ENCODE results near the gene HBM.

DNA sequence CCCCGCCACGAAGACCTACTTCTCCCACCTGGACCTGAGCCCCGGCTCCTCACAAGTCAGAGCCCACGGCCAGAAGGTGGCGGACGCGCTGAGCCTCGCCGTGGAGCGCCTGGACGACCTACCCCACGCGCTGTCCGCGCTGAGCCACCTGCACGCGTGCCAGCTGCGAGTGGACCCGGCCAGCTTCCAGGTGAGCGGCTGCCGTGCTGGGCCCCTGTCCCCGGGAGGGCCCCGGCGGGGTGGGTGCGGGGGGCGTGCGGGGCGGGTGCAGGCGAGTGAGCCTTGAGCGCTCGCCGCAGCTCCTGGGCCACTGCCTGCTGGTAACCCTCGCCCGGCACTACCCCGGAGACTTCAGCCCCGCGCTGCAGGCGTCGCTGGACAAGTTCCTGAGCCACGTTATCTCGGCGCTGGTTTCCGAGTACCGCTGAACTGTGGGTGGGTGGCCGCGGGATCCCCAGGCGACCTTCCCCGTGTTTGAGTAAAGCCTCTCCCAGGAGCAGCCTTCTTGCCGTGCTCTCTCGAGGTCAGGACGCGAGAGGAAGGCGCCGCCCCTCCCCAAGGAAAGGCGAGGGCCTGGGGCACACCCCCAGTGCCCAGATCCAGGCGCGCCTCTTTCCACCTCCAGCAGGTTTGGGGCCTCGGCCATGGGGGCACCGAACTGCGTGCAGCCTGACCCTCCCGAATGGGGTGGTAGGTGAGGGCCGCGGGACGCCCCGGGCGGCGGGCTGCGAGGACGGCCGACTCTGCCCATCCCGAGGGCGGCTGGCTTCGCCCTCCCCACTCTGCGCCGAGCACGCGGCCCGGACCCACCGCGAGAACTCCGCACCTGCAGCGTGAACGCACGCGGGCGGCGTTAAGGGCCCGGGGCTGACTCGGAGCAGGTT is 15.1 kb downstream of the HBM start:
- TF ChIP-seq EZH2 (IDR thresholded peaks at IDR 0.05; ENCODE audit: low read length), result no peak
- TF ChIP-seq, protein P1, sequence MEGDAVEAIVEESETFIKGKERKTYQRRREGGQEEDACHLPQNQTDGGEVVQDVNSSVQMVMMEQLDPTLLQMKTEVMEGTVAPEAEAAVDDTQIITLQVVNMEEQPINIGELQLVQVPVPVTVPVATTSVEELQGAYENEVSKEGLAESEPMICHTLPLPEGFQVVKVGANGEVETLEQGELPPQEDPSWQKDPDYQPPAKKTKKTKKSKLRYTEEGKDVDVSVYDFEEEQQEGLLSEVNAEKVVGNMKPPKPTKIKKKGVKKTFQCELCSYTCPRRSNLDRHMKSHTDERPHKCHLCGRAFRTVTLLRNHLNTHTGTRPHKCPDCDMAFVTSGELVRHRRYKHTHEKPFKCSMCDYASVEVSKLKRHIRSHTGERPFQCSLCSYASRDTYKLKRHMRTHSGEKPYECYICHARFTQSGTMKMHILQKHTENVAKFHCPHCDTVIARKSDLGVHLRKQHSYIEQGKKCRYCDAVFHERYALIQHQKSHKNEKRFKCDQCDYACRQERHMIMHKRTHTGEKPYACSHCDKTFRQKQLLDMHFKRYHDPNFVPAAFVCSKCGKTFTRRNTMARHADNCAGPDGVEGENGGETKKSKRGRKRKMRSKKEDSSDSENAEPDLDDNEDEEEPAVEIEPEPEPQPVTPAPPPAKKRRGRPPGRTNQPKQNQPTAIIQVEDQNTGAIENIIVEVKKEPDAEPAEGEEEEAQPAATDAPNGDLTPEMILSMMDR (optimal IDR thresholded peaks at IDR 0.05 in 1 of 3, IDR thresholded peaks at IDR 0.05 in 1 of 3, conservative IDR thresholded peaks at IDR 0.05 in 1 of 3; ENCODE audit: extremely low read depth in 1 of 3, insufficient read depth in 2 of 3, low read length in 3 of 3), result peak in 2 of 3 experiments; percentile 19 to 40

All from keratinocyte (primary cell).